Left renal pelvis (tissue), 4 donors: ENCODE results near the gene ALDH3A2. TPM values are rescaled to one million over a fixed set of nuclear protein-coding genes. Genes with fewer than 3 reads are reported as not detected.
A peak's percentile ranks its signal among the peaks of the same experiment; 100 is the strongest.
"Not testable (repeated sequence)": the region's sequence is repeated elsewhere in the genome, so short reads cannot be mapped to it uniquely, and the experiment has no call there.

ENCODE experiments used
- DNase-seq, 4 donors: peaks; one replicate each; pipeline ENCODE4 v3.0.0-alpha.2; 2013; ENCODE audit warnings: low read depth in 4 of 4, low spot score in 3 of 4
- polyA plus RNA-seq, 4 donors: library from polyadenylated mRNA; unstranded; fragments of 120-200 nt; gene quantifications; one replicate each; pipeline ENCODE4 v1.2.1, GENCODE V29; 2013; ENCODE audit not compliant: insufficient read length in 4 of 4

The ALDH3A2 gene
- polyA plus RNA-seq, 4 donors: 81.5 to 98.0 (median 94.9) TPM

- DNase-seq: no peak
These were observed 657 bp downstream of the ALDH3A2 start for GRCh38 chr17:19649274-19649541.

- DNase-seq: no peak
These were observed 2.3 kb downstream of the ALDH3A2 start for GRCh38 chr17:19650826-19651225.

GRCh38 chr17:19651451-19652238, 3.1 kb downstream of the ALDH3A2 start:
- DNase-seq: no peak

GRCh38 chr17:19652595-19652994, 4.0 kb downstream of the ALDH3A2 start:
- no peak for DNase-seq

- DNase-seq: no peak
These were observed 5.9 kb downstream of the ALDH3A2 start for GRCh38 chr17:19654342-19654886.

- no peak for DNase-seq
These were observed 6.3 kb downstream of the ALDH3A2 start for GRCh38 chr17:19654896-19655295.

- DNase-seq: no peak
These were observed 7.8 kb downstream of the ALDH3A2 start for GRCh38 chr17:19656336-19656735.

GRCh38 chr17:19656851-19657581, 8.5 kb downstream of the ALDH3A2 start:
- DNase-seq: no peak

GRCh38 chr17:19659366-19660177, 11.0 kb downstream of the ALDH3A2 start:
- DNase-seq: no peak

GRCh38 chr17:19660219-19660870, 11.8 kb downstream of the ALDH3A2 start:
- DNase-seq: no peak

GRCh38 chr17:19661121-19661520, 12.6 kb downstream of the ALDH3A2 start:
- no peak for DNase-seq

GRCh38 chr17:19663097-19663496, 14.5 kb downstream of the ALDH3A2 start:
- DNase-seq: no peak

- DNase-seq: no peak
These were observed 15.7 kb downstream of the ALDH3A2 start for GRCh38 chr17:19664136-19664820.

GRCh38 chr17:19664821-19665181, 16.2 kb downstream of the ALDH3A2 start:
- DNase-seq: no peak

- not testable (repeated sequence) for DNase-seq
These were observed 21.1 kb downstream of the ALDH3A2 start for GRCh38 chr17:19669680-19670079.

- no peak for DNase-seq
These were observed 22.4 kb downstream of the ALDH3A2 start for GRCh38 chr17:19670908-19671307.

GRCh38 chr17:19671433-19671832, 22.9 kb downstream of the ALDH3A2 start:
- no peak for DNase-seq

GRCh38 chr17:19672009-19672750, 23.6 kb downstream of the ALDH3A2 start:
- DNase-seq: peak in 2 of 4 donors; percentile 32 to 42

- no peak for DNase-seq
These were observed 25.1 kb downstream of the ALDH3A2 start for GRCh38 chr17:19673623-19674022.
